OCI-M2 (cell line): ENCODE measurements around the gene PRIM1.
"Not testable (repeated sequence)": the region's sequence is repeated elsewhere in the genome, so short reads cannot be mapped to it uniquely, and the experiment has no call there.

ENCODE experiments used
- DNase-seq: peaks from one replicate; lab custom pipeline; 2025; ENCODE audit not compliant: unreplicated experiment; lab: John Stamatoyannopoulos, UW

The PRIM1 gene

GRCh38 chr12:56718636-56719035, 33.5 kb downstream of the PRIM1 start:
- DNase-seq, result no peak

- DNase-seq, result no peak
Measured at GRCh38 chr12:56718149-56718548, 34.0 kb downstream of the PRIM1 start.

- no peak for DNase-seq
Measured at GRCh38 chr12:56716933-56717880, 34.9 kb downstream of the PRIM1 start.

- DNase-seq, result no peak
Measured at GRCh38 chr12:56716458-56716857, 35.7 kb downstream of the PRIM1 start.

- no peak for DNase-seq
Measured at GRCh38 chr12:56715798-56716197, 36.3 kb downstream of the PRIM1 start.

- no peak for DNase-seq
Measured at GRCh38 chr12:56714431-56714929, 37.6 kb downstream of the PRIM1 start.

- no peak for DNase-seq
Measured at GRCh38 chr12:56713345-56713744, 38.8 kb downstream of the PRIM1 start.

GRCh38 chr12:56709759-56710376, 42.3 kb downstream of the PRIM1 start:
- DNase-seq, result no peak

- not testable (repeated sequence) for DNase-seq
Measured at GRCh38 chr12:56704522-56704921, 47.6 kb downstream of the PRIM1 start.

GRCh38 chr12:56699020-56699661, 53.0 kb downstream of the PRIM1 start:
- DNase-seq, result no peak

- no peak for DNase-seq
Measured at GRCh38 chr12:56695327-56696101, 56.6 kb downstream of the PRIM1 start.

- no peak for DNase-seq
Measured at GRCh38 chr12:56694161-56694560, 58.0 kb downstream of the PRIM1 start.

GRCh38 chr12:56688846-56689109, 63.3 kb downstream of the PRIM1 start:
- no peak for DNase-seq

- peak; percentile 87 for DNase-seq
Measured at GRCh38 chr12:56688129-56688845, 63.8 kb downstream of the PRIM1 start, which contains the start of gene PTGES3. Gene PTGES3, minus strand, starts transcription at chr12:56688284. Its CDS starts 285 bp downstream, at chr12:56687999.

- DNase-seq, result no peak
Measured at GRCh38 chr12:56687223-56688128, 64.6 kb downstream of the PRIM1 start.

- DNase-seq, result no peak
Measured at GRCh38 chr12:56684745-56685359, 67.3 kb downstream of the PRIM1 start.

GRCh38 chr12:56682323-56682722, 69.8 kb downstream of the PRIM1 start:
- DNase-seq, result no peak
